H1 (cell line): ENCODE measurements around the gene TEAD1. TPM values are rescaled to one million over a fixed set of nuclear protein-coding genes. Genes with fewer than 3 reads are reported as not detected.

Experiments
- CTCF ChIA-PET: fragments of 300-600 bp; sonication (Branson Sonifier 250); formaldehyde crosslinking; loops from one replicate; lab custom pipeline; 2021; ENCODE audit not compliant: partially characterized antibody; lab: Charles Lee
- POLR2A ChIA-PET: fragments of 300-600 bp; sonication (Branson Sonifier 250); formaldehyde crosslinking; loops from one replicate; lab custom pipeline; 2021; ENCODE audit warnings: inconsistent platforms; ENCODE audit not compliant: partially characterized antibody; lab: Charles Lee
- DNase-seq, 2 experiments: peaks; one replicate each; pipeline versions ENCODE4 v3.0.0 to v3.0.0-alpha.2; 2010 to 2022; ENCODE audit warnings: low spot score in 2 of 2, low read depth in 1 of 2, mixed read lengths in 1 of 2
- FAIRE-seq: peaks from 2 replicates; lab custom pipeline; 2011; peaks lifted over from hg19 to GRCh38; lab: Jason Lieb, UNC
- H2AFZ ChIP-seq: 2 replicates; pipeline ENCODE4 v1.8.1; 2012; ENCODE audit warnings: low read length, inconsistent platforms
- H2AK5ac ChIP-seq: 2 replicates; pipeline ENCODE4 v1.6.1; 2013; ENCODE audit warnings: low read depth, low read length
- H2BK120ac ChIP-seq: replicated peaks from 2 replicates; pipeline ENCODE3; 2013; ENCODE audit warnings: low read depth, low read length, inconsistent platforms
- H2BK12ac ChIP-seq: 2 replicates; pipeline ENCODE4 v1.6.1; 2013; ENCODE audit warnings: low read depth, low read length
- H2BK15ac ChIP-seq: 2 replicates; pipeline ENCODE4 v1.6.1; 2013; ENCODE audit warnings: low read length
- H2BK20ac ChIP-seq: 2 replicates; pipeline ENCODE4 v1.6.1; 2013; ENCODE audit warnings: low read length
- H2BK5ac ChIP-seq: 2 replicates; pipeline ENCODE4 v1.6.1; 2013; ENCODE audit warnings: low read depth, low read length
- H3K14ac ChIP-seq: 2 replicates; pipeline ENCODE4 v1.6.1; 2013; ENCODE audit warnings: inconsistent platforms; ENCODE audit not compliant: insufficient read length
- H3K18ac ChIP-seq: 2 replicates; pipeline ENCODE4 v1.6.1; 2013; ENCODE audit warnings: low read length; ENCODE audit errors: extremely low read depth
- H3K23ac ChIP-seq: 2 replicates; pipeline ENCODE4 v1.6.1; 2013; ENCODE audit warnings: inconsistent platforms; ENCODE audit not compliant: insufficient read length
- H3K23me2 ChIP-seq: 2 replicates; pipeline ENCODE4 v1.6.1; 2013; ENCODE audit warnings: low read depth, low read length
- H3K27ac ChIP-seq: 2 replicates; pipeline ENCODE4 v1.6.1; 2011; ENCODE audit warnings: low read depth, low read length, inconsistent platforms
- H3K27me3 ChIP-seq, 4 experiments: replicated peaks in 1 of 4; 1 replicate in 1 of 4; 2 replicates in 3 of 4; pipeline versions ENCODE4 v1.6.1 to v1.8.1; 2011 to 2013; ENCODE audit warnings: low read length in 3 of 4, mild to moderate bottlenecking in 3 of 4, inconsistent platforms in 2 of 4, mixed read lengths in 2 of 4, moderate library complexity in 1 of 4; ENCODE audit not compliant: control insufficient read depth in 3 of 4, insufficient read depth in 3 of 4; ENCODE audit errors: extremely low read depth in 1 of 4
- H3K36me3 ChIP-seq, 4 experiments: 2 replicates each; pipeline versions ENCODE4 v1.6.1 to v1.8.1; 2011 to 2013; ENCODE audit warnings: mild to moderate bottlenecking in 4 of 4, low read length in 3 of 4, moderate library complexity in 2 of 4, control low read depth in 1 of 4, inconsistent platforms in 1 of 4; ENCODE audit not compliant: insufficient read depth in 4 of 4, control insufficient read depth in 2 of 4
- H3K4ac ChIP-seq: replicated peaks from 2 replicates; pipeline ENCODE3; 2013; ENCODE audit warnings: low read length, low read depth, mixed read lengths, inconsistent platforms; ENCODE audit not compliant: insufficient read length
- H3K4me1 ChIP-seq, 4 experiments: replicated peaks in 1 of 4; 1 replicate in 1 of 4; 2 replicates in 3 of 4; pipeline versions ENCODE4 v1.6.1 to v1.8.1; 2011 to 2013; ENCODE audit warnings: low read length in 3 of 4, inconsistent platforms in 2 of 4, mixed read lengths in 1 of 4; ENCODE audit not compliant: insufficient read depth in 4 of 4, control insufficient read depth in 3 of 4
- H3K4me2 ChIP-seq, 2 experiments: 2 replicates each; pipeline versions ENCODE4 v1.6.1 to v1.8.1; 2011 to 2013; ENCODE audit warnings: low read depth in 2 of 2, low read length in 2 of 2, control low read depth in 1 of 2, inconsistent platforms in 1 of 2, mild to moderate bottlenecking in 1 of 2; ENCODE audit not compliant: insufficient read depth in 1 of 2
- H3K4me3 ChIP-seq, 4 experiments: fragments of 200-600, 300-600 bp in 1 of 4; sonication (generic), shearing (Covaris generic), sonication (Bioruptor Twin) in 1 of 4; 2 replicates each; pipeline versions ENCODE4 v1.5.1 to v1.8.1; 2011 to 2016; ENCODE audit warnings: low read length in 4 of 4, low read depth in 3 of 4, control low read depth in 2 of 4, inconsistent platforms in 2 of 4, mild to moderate bottlenecking in 2 of 4, mixed read lengths in 1 of 4, moderate library complexity in 1 of 4; ENCODE audit not compliant: insufficient read depth in 2 of 4; ENCODE audit errors: extremely low read depth in 1 of 4
- H3K56ac ChIP-seq: replicated peaks from 2 replicates; pipeline ENCODE3; 2013; ENCODE audit warnings: low read depth, mild to moderate bottlenecking, mixed read lengths, low read length, inconsistent platforms; ENCODE audit not compliant: insufficient read length
- H3K79me1 ChIP-seq: 2 replicates; pipeline ENCODE4 v1.6.1; 2013; ENCODE audit warnings: low read depth, low read length, control low read depth
- H3K79me2 ChIP-seq, 2 experiments: 2 replicates each; pipeline versions ENCODE4 v1.6.1 to v1.8.1; 2012 to 2013; ENCODE audit warnings: low read length in 2 of 2, mild to moderate bottlenecking in 2 of 2, inconsistent platforms in 1 of 2; ENCODE audit not compliant: insufficient read depth in 2 of 2, control insufficient read depth in 1 of 2
- H3K9ac ChIP-seq, 4 experiments: replicated peaks in 1 of 4; 1 replicate in 1 of 4; 2 replicates in 3 of 4; pipeline versions ENCODE4 v1.6.1 to v1.8.1; 2011 to 2013; ENCODE audit warnings: low read depth in 3 of 4, low read length in 3 of 4, control low read depth in 2 of 4, mild to moderate bottlenecking in 2 of 4, moderate library complexity in 2 of 4, inconsistent platforms in 1 of 4; ENCODE audit errors: extremely low read depth in 1 of 4
- H3K9me3 ChIP-seq, 2 experiments: 2 replicates each; pipeline versions ENCODE4 v1.6.1 to v1.8.1; 2012 to 2013; ENCODE audit warnings: mild to moderate bottlenecking in 2 of 2, moderate library complexity in 2 of 2, control low read depth in 1 of 2, inconsistent platforms in 1 of 2, low read depth in 1 of 2, low read length in 1 of 2, mixed read lengths in 1 of 2; ENCODE audit not compliant: insufficient read depth in 2 of 2
- H4K20me1 ChIP-seq, 2 experiments: replicated peaks in 1 of 2; 2 replicates each; pipeline versions ENCODE3 to v1.8.1; 2011 to 2013; ENCODE audit warnings: inconsistent platforms in 2 of 2, low read length in 2 of 2, mild to moderate bottlenecking in 1 of 2; ENCODE audit not compliant: insufficient read depth in 2 of 2, control insufficient read depth in 1 of 2
- H4K5ac ChIP-seq: 2 replicates; pipeline ENCODE4 v1.6.1; 2013; ENCODE audit warnings: low read length, low read depth, mixed read lengths, inconsistent platforms; ENCODE audit not compliant: insufficient read length
- H4K8ac ChIP-seq: 2 replicates; pipeline ENCODE4 v1.8.0; 2013; ENCODE audit warnings: mild to moderate bottlenecking, moderate library complexity, low read length, inconsistent platforms; ENCODE audit not compliant: insufficient read depth; ENCODE audit errors: extremely low read depth
- H4K91ac ChIP-seq: replicated peaks from 2 replicates; pipeline ENCODE3; 2013; ENCODE audit warnings: low read length, mixed read lengths, inconsistent platforms; ENCODE audit not compliant: insufficient read length
- BRCA1 ChIP-seq: IDR thresholded peaks from 2 replicates; pipeline ENCODE4 v1.6.1; 2012; ENCODE audit warnings: low read depth, low read length, improper control_type of control experiment
- CBX5 ChIP-seq: fragments of 300-800, 300-1000 bp; sonication (generic); IDR thresholded peaks from 2 replicates; pipeline ENCODE4 v1.7.1; 2016; ENCODE audit warnings: antibody characterized with exemption, low read length, low read depth
- CEBPB ChIP-seq: IDR thresholded peaks from 2 replicates; pipeline ENCODE4 v1.6.1; 2012; ENCODE audit warnings: low read depth, low read length
- E2F6 ChIP-seq: IDR thresholded peaks from 2 replicates; pipeline ENCODE4 v1.6.1; 2012; ENCODE audit warnings: inconsistent platforms
- JUND ChIP-seq: IDR thresholded peaks from 2 replicates; pipeline ENCODE4 v1.6.1; 2011; ENCODE audit warnings: mild to moderate bottlenecking, improper control_type of control experiment, low read length
- NANOG ChIP-seq: IDR thresholded peaks from 2 replicates; pipeline ENCODE4 v1.6.1; 2011; ENCODE audit warnings: low read length, low read depth, mild to moderate bottlenecking, inconsistent platforms; ENCODE audit not compliant: insufficient read depth, poor library complexity, severe bottlenecking
- NRF1 ChIP-seq: IDR thresholded peaks from 2 replicates; pipeline ENCODE4 v1.6.1; 2011; ENCODE audit warnings: mild to moderate bottlenecking, low read depth, low read length, improper control_type of control experiment
- SIN3A ChIP-seq, 2 experiments: IDR thresholded peaks in 1 of 2; conservative IDR thresholded peaks in 1 of 2; 2 replicates each; pipeline ENCODE4 v1.6.1; 2011 to 2012; ENCODE audit warnings: low read length in 2 of 2, improper control_type of control experiment in 1 of 2, low read depth in 1 of 2, mild to moderate bottlenecking in 1 of 2
- SRF ChIP-seq: IDR thresholded peaks from 2 replicates; pipeline ENCODE4 v1.6.1; 2011; ENCODE audit warnings: mild to moderate bottlenecking, low read depth, low read length, moderate library complexity
- WGBS, 2 experiments: shearing (Covaris generic) in 1 of 2; methylation state at CpG; one replicate each; pipeline versions ENCODE4 v1.1.6 to v1.1.7; 2013 to 2015; ENCODE audit warnings: low lambda C conversion rate in 2 of 2, mixed read lengths in 2 of 2, inconsistent platforms in 1 of 2, low coverage in 1 of 2, missing lambda C conversion rate in 1 of 2; ENCODE audit not compliant: insufficient replicate concordance in 2 of 2, insufficient coverage in 1 of 2, insufficient read length in 1 of 2; ENCODE audit errors: extremely low coverage in 1 of 2, missing lambda C conversion rate in 1 of 2; 5-methylcytosine and 5-hydroxymethylcytosine counted together
- polyA plus RNA-seq, 7 experiments: library from polyadenylated mRNA; depleted of rRNA in 3 of 7; stranded (reverse) in 5 of 7; unstranded in 2 of 7; fragments of >200 nt in 5 of 7; fragments of 200-250 nt in 2 of 7; gene quantifications; 1 replicate in 5 of 7; 2 replicates in 1 of 7; 4 replicates in 1 of 7; pipeline versions ENCODE4 v1.2.1 to v1.2.3, GENCODE V29; 2011 to 2013; ENCODE audit warnings: missing spikeins in 2 of 7, mixed read lengths in 2 of 7
- total RNA-seq: library from RNA; stranded (reverse); fragmentation: NEBNext Ultra II Directional; extraction: Animal tissue kit (Norgen Biotek cat#: 25700); gene quantifications from 2 replicates; pipeline ENCODE4 v1.2.1, GENCODE V29; 2021
- TF ChIP-seq, protein P1 (sequence below): IDR thresholded peaks from 2 replicates; pipeline ENCODE4 v1.6.1; 2012; ENCODE audit warnings: inconsistent platforms

The TEAD1 gene
- total and polyA plus RNA-seq, 2 of the 8 experiments (the other 6 are each of a cell fraction or from before 2014, with no cell fraction given), result 15.6 to 67.4 TPM

DNA sequence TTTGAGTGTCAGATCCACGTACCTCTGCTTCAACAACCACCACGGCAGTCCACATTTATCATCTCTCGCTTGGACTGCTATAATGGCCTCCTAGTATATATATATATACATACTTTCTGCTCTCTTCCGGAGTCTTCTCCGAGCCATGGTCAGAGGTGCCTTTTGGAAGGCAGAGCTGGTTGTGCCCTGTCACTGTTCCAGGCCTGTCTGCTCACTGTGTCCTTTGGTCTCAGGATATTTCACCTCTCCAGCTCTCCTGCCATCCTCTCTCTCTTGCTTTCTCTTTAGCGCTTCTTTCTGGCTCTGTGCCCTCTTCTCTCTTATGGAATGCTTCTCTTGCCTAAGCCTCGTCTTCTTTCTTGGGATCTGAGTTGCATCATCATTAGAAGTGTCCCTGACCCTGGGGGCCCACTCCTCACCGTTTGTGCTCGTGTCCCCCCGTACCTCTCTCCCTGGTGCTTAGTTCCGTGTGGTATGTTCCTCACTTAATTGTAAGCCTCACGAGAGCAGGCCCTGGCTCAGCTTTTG lies 248.8 kb downstream of the TEAD1 start:
- Histone ChIP-seq H3K4me1 (peaks cover 0 to 6% (median 3%) of the 10 kb centered on the region in 4 experiments; a peak in 3 of 7 replicates), H3K18ac (no peak overlapping the region), H2BK5ac (no peak overlapping the region), H2AK5ac (no peak overlapping the region), H2BK12ac (no peak overlapping the region), H2AFZ (no peak overlapping the region), H4K20me1 (no peaks in the 10 kb centered on the region), H3K23ac (no peak overlapping the region), H3K4ac (no peak overlapping the region), H3K27ac (no peak overlapping the region), H3K4me3 (no peak overlapping the region), H3K56ac (no peak overlapping the region), H3K9me3 (no peaks in the 10 kb centered on the region), H3K9ac (no peak overlapping the region), H3K79me2 (no peaks in the 10 kb centered on the region), H3K27me3 (no peaks in the 10 kb centered on the region), H2BK20ac (no peak overlapping the region), H4K8ac (no peak overlapping the region)
- CTCF ChIA-PET, result interaction anchor here (0.6 to 1.3 kb wide), 3 partner anchors 8 to 427 kb away, joined by 3 to 7 read pairs (median 3); no protein-coding TSS in a partner anchor
- WGBS, 2 experiments, result 87% methylated on average over 12 of the region's 12 CpGs; no CpG with 5 or more reads in 1 of the 2 experiments
- TF ChIP-seq E2F6 (no peak), NRF1 (no peak), CBX5 (no peak), SIN3A (conservative IDR thresholded peaks at IDR 0.05 in 1 of 2, IDR thresholded peaks at IDR 0.05 in 1 of 2; ENCODE audit: low read depth in 1 of 2, low read length in 2 of 2) (no peak), JUND (no peak), NANOG (no peak), BRCA1 (no peak), CEBPB (no peak), SRF (no peak)
- TF ChIP-seq, protein P1, sequence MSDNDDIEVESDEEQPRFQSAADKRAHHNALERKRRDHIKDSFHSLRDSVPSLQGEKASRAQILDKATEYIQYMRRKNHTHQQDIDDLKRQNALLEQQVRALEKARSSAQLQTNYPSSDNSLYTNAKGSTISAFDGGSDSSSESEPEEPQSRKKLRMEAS, result no peak
- TF ChIP-seq, all 59 proteins: peak for 0
- Histone ChIP-seq H3K14ac (no peak overlapping the region), H2BK15ac (no peak overlapping the region), H3K79me1 (no peaks in the 10 kb centered on the region), H3K23me2 (no peaks in the 10 kb centered on the region), H4K5ac (no peak overlapping the region), H2BK120ac (no peak overlapping the region), H4K91ac (no peak overlapping the region), H3K4me2 (no peak overlapping the region), H3K36me3 (peaks cover 0 to 6% (median 0%) of the 10 kb centered on the region in 4 experiments; a peak in 1 of 8 replicates)
- POLR2A ChIA-PET, result no interaction called here
- no peak for FAIRE-seq
- no peak for DNase-seq
